NCI-H146 treated with DMSO at 0.1 percent for 48 hours (cell line): ENCODE data around the gene POLR3K.

Experiments
- DNase-seq: peaks from one replicate; lab custom pipeline; 2025; ENCODE audit not compliant: unreplicated experiment; lab: John Stamatoyannopoulos, UW

POLR3K gene

DNA sequence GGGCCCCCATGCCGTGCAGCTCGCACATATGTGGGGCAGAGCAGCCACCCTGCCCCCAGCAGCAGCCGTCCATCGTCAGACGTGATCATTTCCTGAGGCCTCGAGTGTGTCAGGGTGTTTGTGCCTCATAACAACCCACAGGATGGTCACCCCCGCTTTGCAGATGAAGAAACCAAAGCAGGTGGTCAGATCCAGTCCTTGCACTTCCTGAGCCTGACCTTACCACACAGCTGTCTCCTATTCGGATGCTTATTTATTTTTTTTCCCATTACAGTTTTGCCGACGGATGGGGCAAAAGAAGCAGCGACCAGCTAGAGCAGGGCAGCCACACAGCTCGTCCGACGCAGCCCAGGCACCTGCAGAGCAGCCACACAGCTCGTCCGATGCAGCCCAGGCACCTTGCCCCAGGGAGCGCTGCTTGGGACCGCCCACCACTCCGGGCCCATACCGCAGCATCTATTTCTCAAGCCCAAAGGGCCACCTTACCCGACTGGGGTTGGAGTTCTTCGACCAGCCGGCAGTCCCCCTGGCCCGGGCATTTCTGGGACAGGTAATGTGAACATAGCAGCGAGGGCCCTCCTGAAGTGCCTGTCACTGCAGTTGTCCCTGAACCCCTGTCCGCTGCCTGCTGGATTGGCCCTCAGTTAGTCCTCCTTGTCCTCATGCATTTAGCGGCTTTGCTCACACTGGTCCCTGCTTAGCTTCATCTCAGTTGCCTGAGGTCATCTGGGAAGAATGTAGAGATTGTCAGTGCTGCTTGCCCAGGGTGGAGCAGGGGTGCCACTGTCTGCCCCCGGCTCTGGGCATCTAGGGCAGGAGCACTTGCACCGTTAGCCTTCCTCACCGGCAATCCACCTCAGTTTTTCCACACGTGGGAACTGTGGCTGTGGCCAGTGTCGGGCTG lies 26.0 kb upstream of the POLR3K start:
- DNase-seq = no peak

- DNase-seq = no peak
These were observed 25.2 kb upstream of the POLR3K start for GRCh38 chr16:78444-79150.

DNA sequence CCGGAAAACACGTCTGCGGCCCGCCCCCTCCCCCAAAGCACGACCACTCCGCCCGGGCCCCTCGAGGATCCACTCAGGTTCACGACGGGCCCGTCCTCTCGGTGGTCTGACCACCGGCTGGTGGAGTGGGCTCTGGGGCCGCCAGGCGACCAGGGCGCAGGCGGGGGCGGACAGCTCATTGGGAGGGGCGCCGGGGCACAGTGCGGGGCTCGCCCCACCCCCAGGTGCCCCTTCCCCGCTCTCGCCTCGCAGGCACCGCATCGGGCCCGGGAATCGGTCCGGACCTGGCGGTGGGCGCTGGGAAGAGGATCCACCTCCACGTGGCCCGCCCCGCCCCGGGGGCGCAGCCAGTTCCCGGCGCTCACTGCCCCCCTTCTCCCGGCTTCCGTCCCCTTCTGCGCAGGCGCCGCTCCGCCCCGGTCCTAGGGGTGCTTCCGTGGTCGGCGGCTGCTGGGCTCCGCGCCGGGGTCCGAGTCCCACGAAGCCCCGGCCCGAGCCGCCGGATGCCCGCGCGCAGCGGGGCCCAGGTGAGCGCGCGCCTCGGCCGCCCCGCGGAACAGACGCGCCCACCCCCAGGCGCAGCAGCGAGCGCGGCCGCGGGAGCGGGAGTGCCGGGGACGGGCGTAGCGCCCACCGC lies 24.5 kb upstream of the POLR3K start, which contains the start of gene MPG:
Gene MPG, plus strand, starts transcription at position 419 of the 637 bp plus-strand sequence. Its CDS starts 85 bp downstream, at position 504.
- peak; percentile 74 for DNase-seq

DNA sequence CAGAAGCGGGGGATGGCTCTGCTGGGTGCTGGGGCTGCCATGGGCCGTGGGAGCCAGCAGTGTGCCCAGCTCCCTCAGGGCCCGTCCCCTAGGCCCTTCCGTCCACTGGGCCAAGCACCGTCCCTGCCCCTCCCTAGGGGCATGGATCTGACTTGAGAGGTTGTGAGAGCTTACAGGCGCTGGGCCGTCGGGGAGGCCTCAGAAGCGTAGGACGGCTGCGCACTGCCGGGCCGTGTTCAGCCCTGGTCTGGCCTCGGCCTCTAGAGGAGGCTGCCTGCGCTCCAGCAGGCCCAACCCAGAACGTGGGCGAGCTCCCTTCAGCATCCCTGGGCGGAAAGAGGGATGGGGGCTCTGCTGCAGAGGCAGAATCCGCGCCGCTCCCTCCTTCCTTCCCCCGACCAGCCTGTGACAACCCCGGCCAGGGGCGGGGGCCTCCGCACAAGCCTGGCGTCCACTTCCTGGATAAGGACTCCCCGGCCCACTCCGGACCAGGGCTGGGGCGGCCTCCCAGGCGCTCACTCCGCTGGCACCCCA lies 23.9 kb upstream of the POLR3K start:
- peak; percentile 53 for DNase-seq

DNA sequence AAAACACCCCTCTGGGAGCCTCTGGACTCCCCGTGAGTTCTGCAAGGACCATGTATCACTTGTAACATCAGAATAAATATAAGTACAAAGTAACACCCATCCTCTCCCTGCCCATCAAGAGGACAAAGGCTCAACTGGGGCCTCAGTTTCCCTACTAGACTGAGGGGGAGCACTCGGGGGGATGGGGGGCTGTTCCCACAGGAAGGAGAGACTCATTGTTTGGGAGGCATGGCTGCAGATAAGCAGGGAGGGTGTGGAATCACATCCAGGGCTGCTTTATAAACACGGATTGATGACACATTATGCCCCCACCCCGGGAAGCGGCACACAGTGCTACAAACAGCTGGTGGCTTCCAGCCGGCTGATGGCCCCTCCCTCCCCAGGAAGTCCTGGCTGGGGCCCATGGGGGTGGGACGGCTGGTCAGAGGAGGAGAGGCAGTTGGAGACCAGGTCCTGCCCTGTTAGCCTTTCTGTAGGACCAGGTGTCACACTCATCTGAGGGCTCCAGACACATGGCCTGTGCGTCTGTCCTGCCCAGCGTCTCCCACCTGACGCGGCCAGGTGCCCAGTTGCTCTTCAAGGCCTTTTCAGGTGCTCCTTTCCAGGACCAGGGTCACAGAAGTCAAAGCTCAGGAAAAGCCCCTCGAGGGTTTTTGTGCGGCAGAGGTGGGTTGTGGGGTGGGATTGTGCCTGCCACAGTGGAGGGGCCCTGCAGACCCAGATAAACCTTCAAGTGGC lies 23.3 kb upstream of the POLR3K start:
- peak; percentile 60 for DNase-seq

- no peak for DNase-seq
These were observed 22.4 kb upstream of the POLR3K start for GRCh38 chr16:75580-76501.

DNA sequence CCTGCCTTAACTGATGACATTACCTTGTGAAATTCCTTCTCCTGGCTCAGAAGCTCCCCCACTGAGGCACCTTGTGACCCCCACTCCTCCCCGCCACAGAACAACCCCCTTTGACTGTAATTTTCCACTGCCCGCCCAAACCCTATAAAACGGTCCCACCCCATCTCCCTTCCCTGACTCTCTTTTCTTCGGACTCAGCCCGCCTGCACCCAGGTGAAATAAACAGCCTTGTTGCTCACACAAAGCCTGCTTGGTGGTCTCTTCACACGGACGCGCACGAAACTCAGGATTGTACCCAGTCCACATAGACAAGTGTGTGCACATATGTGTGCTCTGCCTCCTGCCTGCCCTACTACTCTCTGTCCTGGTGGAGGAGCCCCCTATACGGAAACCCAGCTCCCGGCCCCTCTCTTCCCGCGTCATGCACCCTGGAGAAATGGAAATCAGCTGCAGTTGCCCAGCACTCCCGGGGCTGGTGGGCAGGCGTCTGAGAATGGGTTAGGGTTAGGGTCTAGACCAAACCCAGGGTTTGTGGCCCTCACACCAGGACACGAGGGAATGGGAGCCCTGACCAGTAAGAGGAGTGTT lies 21.4 kb upstream of the POLR3K start:
- no peak for DNase-seq

- DNase-seq = no peak
These were observed 20.8 kb upstream of the POLR3K start for GRCh38 chr16:74051-74746.

GRCh38 chr16:72561-73548 lies 19.4 kb upstream of the POLR3K start, which contains the start of gene RHBDF1:
Gene RHBDF1 (minus strand): TSS chr16:72631. CDS start chr16:65015, 7,616 bp downstream.
- DNase-seq = no peak

GRCh38 chr16:71540-72401 lies 18.4 kb upstream of the POLR3K start:
- DNase-seq = no peak

DNA sequence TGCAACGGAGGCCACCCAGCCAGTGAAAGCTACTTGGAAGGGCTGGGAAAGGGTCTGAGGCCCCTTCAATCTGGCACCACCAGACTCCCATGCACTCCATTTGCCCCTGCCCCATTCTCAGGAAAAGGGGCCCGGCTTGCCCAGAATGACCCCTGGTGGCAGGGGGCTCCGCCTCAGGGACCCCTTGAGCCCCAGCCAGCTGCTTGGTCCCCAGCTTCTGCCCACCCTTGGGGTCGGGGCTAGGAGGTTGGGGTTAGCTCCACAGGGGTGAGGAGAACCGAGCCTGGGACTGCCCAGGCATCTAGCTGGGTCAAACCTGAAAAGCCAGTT lies 17.8 kb upstream of the POLR3K start:
- DNase-seq = no peak

DNA sequence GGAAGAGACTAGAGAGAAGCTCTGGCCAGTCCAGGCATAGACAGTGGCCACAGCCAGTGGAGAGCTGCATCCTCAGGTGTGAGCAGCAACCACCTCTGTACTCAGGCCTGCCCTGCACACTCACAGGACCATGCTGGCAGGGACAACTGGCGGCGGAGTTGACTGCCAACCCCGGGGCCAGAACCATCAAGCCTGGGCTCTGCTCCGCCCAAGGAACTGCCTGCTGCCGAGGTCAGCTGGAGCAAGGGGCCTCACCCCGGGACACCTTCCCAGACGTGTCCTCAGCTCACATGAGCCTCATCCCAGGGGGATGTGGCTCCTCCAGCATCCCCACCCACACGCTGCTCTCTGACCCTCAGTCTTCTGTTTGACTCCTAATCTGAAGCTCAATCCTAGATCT lies 15.8 kb upstream of the POLR3K start:
- DNase-seq = no peak

- DNase-seq = no peak
These were observed 14.7 kb upstream of the POLR3K start for GRCh38 chr16:67884-68789.

GRCh38 chr16:67183-67791 lies 13.9 kb upstream of the POLR3K start:
- DNase-seq = peak; percentile 33
